ENCODE measurements around the gene RAI1.

- TF ChIP-seq POLR2A (IDR thresholded peaks at IDR 0.05) = no peak
- TF ChIP-seq EP300 (IDR thresholded peaks at IDR 0.05) = no peak
These were observed 129.0 kb downstream of the RAI1 start for GRCh38 chr17:17810084-17810894.

Measured in ovary (tissue), 1 donor.